ENCODE data around the gene FITM2.
"Not testable (repeated sequence)": the region's sequence is repeated elsewhere in the genome, so short reads cannot be mapped to it uniquely, and the experiment has no call there.

The FITM2 gene

GRCh38 chr20:44331201-44331600 is 20.2 kb upstream of the FITM2 start:
- no peak for DNase-seq

GRCh38 chr20:44328428-44328827 is 17.4 kb upstream of the FITM2 start:
- no peak for DNase-seq

- not testable (repeated sequence) for DNase-seq
Measured at GRCh38 chr20:44327748-44328147, 16.7 kb upstream of the FITM2 start.

- DNase-seq: no peak
Measured at GRCh38 chr20:44326391-44327159, 15.6 kb upstream of the FITM2 start.

- no peak for DNase-seq
Measured at GRCh38 chr20:44324343-44324742, 13.3 kb upstream of the FITM2 start.

- no peak for DNase-seq
Measured at GRCh38 chr20:44319839-44320422, 8.9 kb upstream of the FITM2 start.

- no peak for DNase-seq
Measured at GRCh38 chr20:44314870-44315269, 3.9 kb upstream of the FITM2 start.

- no peak for DNase-seq
Measured at GRCh38 chr20:44309763-44310663, 989 bp downstream of the FITM2 start.

- DNase-seq: no peak
Measured at GRCh38 chr20:44306927-44307326, 4.1 kb downstream of the FITM2 start.

- no peak for DNase-seq
Measured at GRCh38 chr20:44304383-44304782, 6.6 kb downstream of the FITM2 start.

- no peak for DNase-seq
Measured at GRCh38 chr20:44302736-44303135, 8.3 kb downstream of the FITM2 start.

GRCh38 chr20:44302026-44302669 is 8.9 kb downstream of the FITM2 start:
- no peak for DNase-seq

- DNase-seq: no peak
Measured at GRCh38 chr20:44301285-44301684, 9.7 kb downstream of the FITM2 start.

GRCh38 chr20:44299011-44299535 is 11.9 kb downstream of the FITM2 start:
- DNase-seq: not testable (repeated sequence)

- DNase-seq: no peak
Measured at GRCh38 chr20:44297721-44298120, 13.3 kb downstream of the FITM2 start.

GRCh38 chr20:44296011-44296410 is 15.0 kb downstream of the FITM2 start:
- DNase-seq: no peak

GRCh38 chr20:44291754-44292153 is 19.2 kb downstream of the FITM2 start:
- no peak for DNase-seq

- no peak for DNase-seq
Measured at GRCh38 chr20:44288252-44288651, 22.8 kb downstream of the FITM2 start.

GRCh38 chr20:44287272-44288097 is 23.5 kb downstream of the FITM2 start:
- no peak for DNase-seq

- DNase-seq: no peak
Measured at GRCh38 chr20:44284032-44284431, 27.0 kb downstream of the FITM2 start.

GRCh38 chr20:44282192-44282591 is 28.8 kb downstream of the FITM2 start:
- DNase-seq: no peak

- no peak for DNase-seq
Measured at GRCh38 chr20:44280387-44280786, 30.6 kb downstream of the FITM2 start.
